Measurements from ENCODE around the gene WNK1.
"Not testable (repeated sequence)": the region's sequence is repeated elsewhere in the genome, so short reads cannot be mapped to it uniquely, and the experiment has no call there.

WNK1 gene

DNA sequence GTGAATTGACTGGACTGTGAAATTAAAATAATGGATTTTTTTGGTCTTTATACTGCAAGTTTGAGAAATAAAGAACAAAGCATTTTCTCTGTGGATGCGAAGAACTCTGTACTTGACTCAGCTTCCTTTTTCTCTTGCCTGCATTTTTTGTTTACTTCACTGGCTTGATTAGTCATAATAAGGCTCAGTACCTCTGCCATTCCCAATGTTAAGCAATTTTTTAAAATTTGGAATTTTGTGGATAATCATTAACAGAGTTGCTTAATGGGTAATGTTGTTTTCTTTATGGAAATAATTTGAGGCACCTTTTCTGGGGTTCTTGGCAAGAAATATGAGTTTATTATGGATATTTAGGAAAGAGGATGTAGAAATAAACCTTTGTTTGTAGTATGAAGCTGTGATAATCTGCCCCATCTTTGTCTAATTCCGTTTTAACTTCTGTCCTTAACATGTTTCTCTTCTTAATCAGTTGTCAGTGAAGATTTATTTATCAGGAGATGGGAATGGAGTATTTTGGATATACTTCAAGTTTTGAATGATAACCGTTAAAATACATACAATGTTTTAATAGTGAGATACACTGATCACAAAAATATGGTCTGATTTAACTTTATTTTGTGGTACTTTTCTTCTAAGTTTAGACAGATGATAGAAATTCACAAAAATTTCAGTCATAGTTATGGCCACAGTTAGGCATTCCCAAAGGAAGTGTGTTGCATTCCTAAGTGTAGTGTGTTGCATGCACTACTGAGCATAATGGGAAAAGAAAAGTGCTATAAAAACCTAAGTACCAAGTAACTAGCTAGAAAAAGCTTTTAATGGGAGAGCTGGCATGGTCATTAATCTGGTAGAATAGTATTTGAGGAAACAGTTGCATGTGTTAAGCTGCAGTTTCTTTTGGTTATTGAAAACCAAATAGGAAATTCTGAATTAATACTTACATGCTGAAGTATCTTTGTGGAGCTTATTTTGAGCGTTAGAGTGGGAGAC is 27.7 kb downstream of the WNK1 start:
- no peak for DNase-seq (ENCODE audit: low spot score)

DNA sequence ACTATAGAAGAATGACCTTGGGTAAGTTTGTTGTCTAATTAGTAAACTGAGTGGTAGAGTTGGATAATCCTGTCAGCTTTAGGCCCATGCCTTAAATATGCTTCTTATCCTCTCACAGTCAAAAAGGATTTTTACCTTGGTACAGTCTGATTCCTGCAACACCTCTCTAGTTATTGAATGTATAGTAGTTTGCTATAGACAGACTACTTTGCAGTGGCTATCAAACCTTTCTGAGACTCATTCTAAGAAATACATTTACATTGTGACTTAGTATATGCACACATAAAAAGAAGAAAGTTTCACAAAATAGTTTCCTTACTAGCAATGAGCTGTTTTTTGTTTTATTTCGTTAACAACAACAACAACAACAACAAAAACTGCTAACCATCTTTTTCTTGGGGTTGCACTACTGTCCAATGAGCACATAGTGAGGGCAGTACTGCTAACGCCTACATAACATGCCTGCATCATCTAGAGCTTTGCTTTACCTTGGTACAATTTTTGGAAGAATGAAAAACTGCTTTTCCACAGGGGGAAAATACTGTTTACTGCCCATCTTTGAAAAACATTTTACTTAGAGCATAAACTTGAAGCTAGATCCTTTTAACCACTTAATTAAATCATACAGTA is 28.5 kb downstream of the WNK1 start:
- no peak for DNase-seq (ENCODE audit: low spot score)

DNA sequence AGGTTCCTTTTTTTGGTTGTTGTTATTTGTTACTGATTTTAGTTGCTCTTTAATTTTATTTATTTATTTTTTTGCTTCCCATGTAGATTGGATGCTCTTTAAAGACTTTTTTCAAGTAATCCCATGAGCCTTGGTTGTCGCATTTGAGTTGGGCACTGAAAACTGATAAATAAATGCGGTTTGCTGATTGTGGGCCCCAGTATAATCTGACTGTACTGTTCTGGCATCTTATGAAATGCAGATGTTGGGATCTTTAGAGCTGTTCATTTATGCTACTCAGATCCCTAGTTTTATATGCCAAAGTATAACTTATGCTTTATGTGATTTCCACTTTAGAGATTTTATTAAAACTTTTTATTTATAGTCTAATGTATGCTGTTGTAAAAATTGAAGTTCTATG is 33.3 kb downstream of the WNK1 start:
- DNase-seq (ENCODE audit: low spot score) = no peak

DNA sequence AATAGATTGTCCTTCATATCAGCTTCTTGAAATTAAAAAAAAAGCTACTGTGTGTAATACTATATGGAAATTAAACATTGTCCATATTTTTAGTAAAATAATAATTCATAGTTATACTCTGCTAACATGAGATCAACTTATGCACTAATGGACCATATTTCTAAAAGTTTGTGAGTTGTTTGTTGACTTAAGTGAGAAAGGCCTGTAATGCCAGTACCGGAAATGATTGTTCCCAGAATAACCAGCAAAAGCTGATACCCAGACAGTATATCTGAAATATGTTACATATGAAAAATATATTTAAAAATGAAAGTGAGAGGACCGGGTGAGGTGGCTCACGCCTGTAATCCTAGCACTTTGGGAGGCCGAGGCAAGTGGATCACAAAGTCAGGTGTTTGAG is 35.9 kb downstream of the WNK1 start:
- DNase-seq (ENCODE audit: low spot score) = no peak

DNA sequence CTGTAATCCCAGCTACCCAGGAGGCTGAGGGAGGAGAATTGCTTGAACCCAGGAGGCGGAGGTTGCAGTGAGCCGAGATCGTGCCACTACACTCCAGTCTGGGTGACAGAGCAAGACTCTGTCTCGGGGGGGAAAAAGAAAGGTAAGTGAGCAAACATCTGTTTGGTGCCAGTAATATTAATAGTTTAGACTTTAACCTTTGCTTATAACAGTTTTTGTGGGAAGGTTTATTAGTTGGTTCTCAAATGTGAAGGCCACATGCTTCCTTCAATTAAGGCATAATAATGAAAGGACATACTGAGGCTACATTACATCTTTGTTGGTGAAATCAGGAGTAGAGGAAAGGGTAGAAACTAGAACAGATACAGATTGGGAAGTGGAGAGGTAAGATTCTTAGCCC is 36.4 kb downstream of the WNK1 start:
- DNase-seq (ENCODE audit: low spot score) = not testable (repeated sequence)

DNA sequence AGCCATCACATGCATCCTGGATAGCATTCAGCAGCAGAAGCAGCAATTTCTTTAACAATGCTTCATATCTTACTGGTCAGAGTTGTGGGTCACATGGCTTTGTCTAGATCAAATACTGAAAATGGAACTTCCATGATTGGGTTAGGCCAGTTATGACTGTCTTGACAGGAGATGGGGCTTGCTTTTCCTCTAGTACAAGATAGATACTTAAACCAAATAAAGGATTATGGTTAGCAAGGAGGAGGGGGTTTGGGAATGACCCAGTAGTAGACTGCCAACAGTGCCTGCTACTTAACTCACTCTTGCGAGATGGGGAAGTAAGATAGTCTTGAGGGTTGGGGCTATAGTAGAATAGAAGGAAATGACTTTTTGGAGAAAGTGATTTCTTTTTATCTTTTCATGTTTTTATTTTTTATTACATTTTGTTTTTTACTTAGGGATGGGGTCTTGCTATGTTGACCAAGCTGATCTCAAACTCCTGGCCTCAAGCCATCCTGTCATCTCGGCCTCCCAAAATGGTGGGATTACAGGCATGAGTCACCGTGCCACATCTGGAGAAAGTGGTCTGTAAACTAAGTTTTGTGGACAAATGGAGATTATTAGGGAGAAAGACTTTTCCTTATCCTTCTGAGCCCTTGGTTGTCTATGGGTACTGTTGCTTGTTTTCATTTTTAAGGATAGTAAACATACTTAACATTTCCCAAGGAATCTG is 37.6 kb downstream of the WNK1 start:
- no peak for DNase-seq (ENCODE audit: low spot score)

DNA sequence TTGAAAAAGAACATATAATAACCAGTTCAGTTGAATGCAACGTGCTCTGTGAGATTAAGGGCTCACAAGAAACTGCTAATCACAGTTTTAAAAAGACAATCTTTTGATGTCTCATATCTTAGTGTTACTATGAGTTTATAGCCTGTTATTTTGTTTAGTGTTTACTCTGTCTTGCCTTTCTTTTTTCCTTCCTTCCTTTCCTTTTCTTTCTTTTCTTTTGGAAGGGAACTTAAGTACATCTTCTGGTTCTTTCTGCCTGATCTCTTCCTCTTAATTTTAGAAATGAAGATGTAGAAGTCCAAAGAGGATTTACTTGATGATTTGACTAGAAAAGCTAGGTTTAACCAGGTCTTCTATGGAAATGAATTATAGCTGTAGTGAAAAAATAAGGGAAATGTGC is 38.2 kb downstream of the WNK1 start:
- DNase-seq (ENCODE audit: low spot score) = no peak

DNA sequence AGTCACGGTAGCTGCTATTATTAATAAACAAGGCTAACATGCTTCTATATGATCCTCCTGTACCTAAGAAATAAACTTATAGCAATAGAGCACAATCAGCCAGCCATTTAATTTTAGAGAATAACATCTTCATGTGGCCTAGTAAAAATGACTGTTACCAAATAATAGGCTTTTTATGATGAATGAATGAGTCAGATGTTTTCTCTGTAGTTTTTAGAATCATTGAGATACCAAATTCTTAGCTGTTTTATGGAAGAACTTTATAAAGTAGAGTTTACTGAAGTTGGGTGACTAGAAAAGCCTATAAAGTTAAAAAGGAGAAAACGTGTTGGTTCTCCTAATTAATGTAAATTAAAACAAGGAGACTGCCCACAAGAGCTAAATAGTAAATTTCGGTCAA is 40.7 kb downstream of the WNK1 start:
- no peak for DNase-seq (ENCODE audit: low spot score)

DNA sequence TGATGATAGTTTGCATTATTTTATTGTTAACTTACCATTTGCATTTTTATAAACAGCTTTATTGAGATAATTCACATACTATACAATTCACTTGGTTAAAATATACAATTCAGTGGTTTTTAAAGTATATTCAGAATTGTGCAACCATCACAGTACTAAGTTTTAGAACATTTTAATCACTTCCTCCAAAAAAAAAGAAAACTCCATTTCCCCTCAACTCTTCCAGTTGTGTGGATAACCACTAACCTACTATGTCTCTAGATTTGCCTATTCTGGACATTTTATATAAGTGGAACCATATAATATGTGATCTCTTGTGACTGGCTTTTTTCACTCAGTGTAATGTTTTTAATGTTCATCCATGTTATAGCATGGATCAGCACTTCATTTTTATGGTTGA is 41.3 kb downstream of the WNK1 start:
- no peak for DNase-seq (ENCODE audit: low spot score)

DNA sequence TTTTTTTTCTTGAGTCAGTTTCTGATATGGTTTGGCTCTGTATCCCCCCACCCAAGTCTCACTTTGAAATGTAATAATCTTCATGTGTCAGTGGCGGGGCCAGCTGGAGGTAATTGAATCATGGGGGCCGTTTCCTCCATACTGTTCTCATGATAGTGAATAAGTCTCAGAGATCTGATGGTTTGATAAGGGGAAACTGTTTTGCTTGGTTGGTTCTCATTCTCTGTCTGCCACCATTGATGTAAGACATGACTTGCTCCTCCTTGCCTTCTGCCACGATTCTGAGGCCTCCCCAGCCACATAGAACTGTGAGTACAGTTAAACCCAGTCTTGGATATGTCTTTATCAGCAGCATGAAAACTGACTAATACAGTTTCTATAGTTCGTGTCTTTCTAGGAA is 42.9 kb downstream of the WNK1 start:
- DNase-seq (ENCODE audit: low spot score) = no peak

DNA sequence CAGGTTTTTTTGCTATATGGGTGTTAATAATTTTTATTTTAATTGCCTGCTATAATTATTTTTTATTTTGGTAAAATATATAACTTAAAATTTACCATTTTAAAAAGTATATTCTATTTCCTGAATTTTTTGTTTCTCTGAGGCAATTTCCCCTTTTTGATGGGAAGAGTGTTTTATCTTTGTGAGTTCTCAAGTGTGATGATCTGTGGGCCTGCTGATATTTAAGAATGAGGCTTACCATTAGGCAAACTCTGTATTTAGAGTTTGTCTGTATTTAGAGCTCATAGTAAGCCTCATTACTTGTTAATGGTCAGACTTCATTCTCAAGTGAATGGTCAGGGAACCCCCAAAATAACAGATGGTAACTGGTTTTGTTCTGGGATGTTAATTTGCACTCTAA is 48.0 kb downstream of the WNK1 start:
- no peak for DNase-seq (ENCODE audit: low spot score)

DNA sequence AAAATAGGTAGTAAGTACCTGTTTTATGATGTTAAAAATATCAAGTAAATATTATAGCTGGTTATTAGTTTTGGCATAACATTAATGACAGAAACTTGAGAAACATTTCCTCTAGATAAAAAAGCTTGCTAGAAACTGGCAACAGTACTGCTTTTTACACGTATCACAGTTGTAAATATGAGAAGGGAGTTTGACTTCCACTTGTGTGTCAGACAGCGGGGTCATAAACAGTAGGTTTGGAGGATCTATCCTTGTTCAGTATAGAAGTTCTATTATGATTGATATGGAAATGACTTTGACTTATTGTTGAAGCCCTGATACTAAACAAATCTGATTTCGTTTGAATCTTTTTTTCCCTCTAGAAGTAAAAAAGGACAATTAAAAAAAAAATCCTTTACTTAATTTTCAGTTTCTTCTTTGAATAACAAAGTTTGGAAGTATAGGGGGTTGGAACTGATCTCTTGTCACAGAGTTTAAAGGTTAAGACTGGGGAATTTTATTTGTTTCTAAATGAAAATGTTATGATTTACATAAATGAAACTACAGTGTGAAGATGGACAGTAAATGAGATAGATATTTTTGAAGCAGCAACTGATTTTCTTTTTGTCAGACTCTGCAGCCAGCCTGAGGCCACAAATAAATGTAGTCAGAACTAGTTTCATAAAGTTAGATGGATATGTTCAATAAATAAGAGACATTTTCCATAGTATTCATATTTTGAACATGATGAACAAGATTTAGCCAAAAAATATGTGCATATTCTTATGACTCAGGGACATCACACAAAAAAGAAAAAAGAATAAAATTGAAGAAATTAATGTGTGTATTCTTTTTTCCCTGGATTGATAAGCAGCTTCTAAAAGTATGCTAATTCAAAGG is 50.1 kb downstream of the WNK1 start:
- no peak for DNase-seq (ENCODE audit: low spot score)

DNA sequence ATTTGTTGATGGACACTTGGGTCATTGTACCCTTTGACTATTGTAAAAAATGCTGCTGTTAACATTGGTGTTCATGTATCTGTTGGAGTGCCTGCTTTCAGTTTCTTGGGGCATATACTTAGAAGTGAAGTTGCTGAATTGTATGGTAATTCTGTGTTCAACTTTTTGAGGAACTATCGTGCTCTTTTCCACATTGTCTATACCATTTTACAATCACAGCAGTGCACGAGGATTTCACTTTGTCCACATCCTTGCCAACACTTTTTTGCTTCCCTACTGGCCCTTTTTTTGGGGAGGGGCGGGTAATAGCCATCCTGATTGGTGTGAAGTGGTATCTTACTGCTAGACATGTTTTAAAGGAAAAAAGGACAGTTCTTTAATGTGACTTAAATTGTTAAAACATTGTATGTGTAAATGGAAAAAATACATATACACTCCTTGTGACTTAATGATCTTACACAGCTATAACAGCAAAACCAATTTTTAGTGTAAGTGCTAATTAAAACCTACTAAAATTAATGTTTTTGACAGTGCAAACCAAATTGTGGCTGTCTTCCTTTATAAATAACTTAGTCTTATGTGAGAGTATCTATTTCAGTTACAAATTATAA is 52.7 kb downstream of the WNK1 start:
- no peak for DNase-seq (ENCODE audit: low spot score)

DNA sequence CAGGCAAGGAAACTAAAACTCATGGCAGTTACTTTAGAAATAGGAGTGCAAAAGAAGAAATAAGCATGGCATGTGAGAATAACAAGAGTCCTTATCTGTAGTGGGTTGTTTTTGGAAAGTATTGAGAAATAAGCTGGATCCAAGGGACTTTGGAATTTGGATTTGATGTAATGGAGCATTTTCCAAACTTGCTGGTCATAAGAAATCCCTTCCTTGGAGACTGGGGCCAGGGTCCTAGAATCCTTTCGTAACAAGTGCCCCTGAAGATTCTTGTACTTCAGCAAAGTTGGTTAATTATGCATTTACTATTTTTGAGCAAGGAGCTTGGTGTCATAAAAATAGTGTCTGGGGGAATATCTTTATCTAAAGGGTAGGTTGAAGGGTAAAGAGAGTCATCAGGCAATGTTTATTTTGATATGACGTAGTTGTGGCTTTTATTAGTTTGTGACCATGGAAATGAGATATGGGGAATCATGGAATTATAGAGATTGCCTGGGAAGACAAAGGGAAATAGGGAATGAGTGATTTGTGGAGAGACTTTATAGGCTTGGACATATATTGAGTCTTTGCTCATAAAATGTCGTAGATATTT is 53.9 kb downstream of the WNK1 start:
- DNase-seq (ENCODE audit: low spot score) = no peak

DNA sequence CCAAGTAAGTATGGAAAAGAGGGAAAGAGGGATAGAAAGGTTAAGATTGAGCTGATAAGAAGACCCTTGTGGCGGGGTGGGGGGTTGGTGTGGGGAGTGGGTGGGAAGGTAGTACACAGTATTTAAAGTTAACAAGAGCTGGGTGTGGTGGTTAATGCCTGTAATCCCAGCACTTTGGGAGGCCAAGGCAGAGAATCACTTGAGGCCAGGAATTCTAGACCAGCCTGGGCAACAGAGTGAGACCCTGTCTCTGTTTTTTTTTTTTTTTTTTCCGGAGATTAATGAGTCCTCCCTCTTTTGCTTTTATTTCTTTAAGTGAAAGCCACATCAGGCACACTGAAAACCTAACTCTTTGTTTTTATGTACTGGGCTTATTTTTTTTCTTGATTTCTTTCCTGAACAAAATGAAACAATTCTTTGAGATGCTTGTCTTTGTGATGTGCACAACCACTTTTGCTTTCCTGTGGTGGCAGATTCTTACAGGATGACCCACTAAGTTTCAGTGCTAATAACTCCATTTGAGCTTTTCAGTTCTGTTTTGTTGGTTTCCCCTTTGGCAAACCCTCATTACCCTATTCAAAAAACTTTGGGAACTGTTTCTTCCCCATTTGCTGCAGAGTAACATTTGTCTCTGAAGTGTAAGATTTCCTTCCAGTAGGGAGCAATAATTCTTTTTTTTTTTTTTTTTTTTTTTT is 54.8 kb downstream of the WNK1 start:
- DNase-seq (ENCODE audit: low spot score) = no peak

DNA sequence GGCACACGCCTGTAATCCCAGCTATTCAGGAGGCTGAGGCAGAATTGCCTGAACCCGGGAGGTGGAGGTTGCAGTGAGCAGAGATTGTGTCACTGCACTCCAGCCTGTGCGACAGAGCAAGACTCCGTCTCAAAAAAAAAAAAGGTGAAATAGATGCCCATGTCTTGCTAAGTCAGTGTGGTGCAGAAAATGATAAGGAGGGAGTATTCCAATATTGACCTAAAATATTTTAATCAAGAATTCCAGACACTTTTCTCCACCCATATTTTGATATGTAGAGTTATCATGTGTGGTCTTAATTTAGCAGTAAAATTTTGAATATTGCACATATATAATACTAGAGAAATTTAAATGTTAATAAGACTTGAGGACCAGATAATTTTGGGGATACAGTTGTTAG is 57.7 kb downstream of the WNK1 start:
- DNase-seq (ENCODE audit: low spot score) = no peak

DNA sequence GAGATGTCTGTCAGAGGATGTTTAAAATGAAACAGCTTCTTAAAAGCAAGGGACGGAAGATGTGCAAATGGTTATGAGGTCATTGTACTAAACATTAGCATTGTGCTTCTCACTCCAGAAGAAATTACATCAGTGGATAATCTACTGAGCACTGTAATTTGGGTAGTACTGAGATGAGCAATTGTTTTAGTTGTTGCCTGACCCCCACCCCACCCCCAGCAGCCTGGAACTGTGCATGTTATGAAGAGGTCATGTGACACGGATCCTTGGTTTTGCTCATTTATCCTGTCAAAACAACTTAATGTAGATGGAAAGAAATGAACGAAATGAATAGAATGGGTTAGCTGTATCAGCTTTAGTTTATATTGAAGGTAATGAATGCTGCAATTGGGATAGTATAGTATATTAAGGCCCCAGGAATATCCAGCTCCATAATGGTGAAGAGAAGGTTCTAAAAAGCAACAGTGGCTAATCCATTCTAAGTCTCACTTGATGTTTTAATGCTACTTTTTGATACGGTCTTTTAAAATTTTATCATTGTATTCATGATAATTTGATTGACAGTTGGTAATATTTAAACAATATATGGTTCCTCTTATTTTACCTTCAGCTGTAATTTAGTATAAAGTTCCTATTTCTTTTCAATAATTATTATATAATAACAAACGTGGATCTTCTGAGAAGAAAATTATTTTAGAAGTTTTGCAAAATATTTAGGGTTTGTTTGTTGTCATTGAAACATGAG is 58.5 kb downstream of the WNK1 start:
- DNase-seq (ENCODE audit: low spot score) = no peak

DNA sequence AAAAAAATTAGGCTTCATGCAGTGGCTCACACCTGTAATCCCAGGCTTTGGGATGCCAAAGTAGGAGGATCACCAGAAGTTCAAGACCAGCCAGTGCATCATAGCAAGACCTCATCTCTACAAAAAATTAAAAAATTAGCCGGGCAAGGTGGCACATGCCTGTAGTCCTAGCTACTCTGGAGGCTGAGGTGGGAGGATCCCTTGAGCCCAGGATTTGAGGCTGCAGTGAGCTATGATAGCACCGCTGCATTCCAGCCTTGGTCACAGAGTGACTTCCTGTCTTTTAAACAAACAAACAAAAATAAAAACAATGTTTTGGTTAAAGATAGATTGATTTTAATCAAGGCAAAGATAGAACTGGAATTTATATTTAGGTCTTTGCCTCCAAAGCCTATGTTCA is 60.6 kb downstream of the WNK1 start:
- no peak for DNase-seq (ENCODE audit: low spot score)

DNA sequence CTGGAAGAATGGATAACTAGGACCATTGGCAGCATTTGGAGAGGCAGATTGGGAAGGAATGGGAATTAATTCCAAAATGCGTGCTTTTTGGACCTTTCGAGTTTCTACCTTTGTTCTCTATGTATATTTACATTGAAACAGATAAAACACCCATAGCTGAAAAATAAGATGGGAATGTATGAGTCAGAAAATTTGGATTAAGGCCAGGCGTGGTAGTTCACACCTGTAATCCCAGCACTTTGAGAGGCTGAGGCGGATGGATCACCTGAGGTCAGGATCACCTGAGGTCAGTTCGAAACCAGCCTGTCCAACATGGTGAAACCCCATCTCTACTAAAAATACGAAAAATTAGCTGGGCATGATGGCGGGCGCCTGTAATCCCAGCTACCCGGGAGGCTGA is 65.1 kb downstream of the WNK1 start:
- DNase-seq (ENCODE audit: low spot score) = not testable (repeated sequence)
